Measurements from ENCODE around the gene MCCC1. TPM values are rescaled to one million over a fixed set of nuclear protein-coding genes. Genes with fewer than 3 reads are reported as not detected.

MCCC1 gene
- total and polyA plus RNA-seq, 2 of the 13 experiments (the other 11 are each of a cell fraction or from before 2014, with no cell fraction given) = 11.7 to 30.1 TPM

- peak overlapping the region; percentile 33 for H3K4me2 ChIP-seq (ENCODE audit: low read depth, low read length)
- H3K4me1 ChIP-seq (ENCODE audit: insufficient read depth, low read length) = peaks cover 41% of the 10 kb centered on the region
- DNase-seq (ENCODE audit: low spot score) (peak; percentile 29), FAIRE-seq (no peak), ATAC-seq (peak; percentile 98)
- intact Hi-C loops (cut with micrococcal nuclease; ENCODE audit: unreplicated experiment) = loop anchor here (10.0 kb wide), 1 partner anchor 256 kb away; no protein-coding TSS in a partner anchor
- no peaks in the 10 kb centered on the region; the same call in 1 of the 2 replicates for H4K20me1 ChIP-seq (ENCODE audit: insufficient read depth, low read length)
- BruUV-seq (replicated peaks) = no TSS peak
- no peak overlapping the region for H3K4me3 ChIP-seq (replicated peaks in 1 of 3; ENCODE audit: insufficient read depth in 1 of 3, low read depth in 2 of 3, low read length in 3 of 3)
- H3K9ac ChIP-seq (ENCODE audit: insufficient read depth, low read depth, low read length) = no peak overlapping the region
- CTCF ChIA-PET (ENCODE audit: low intra/inter-chr PET ratio, low total read pairs) = no interaction called here
- in situ Hi-C loops (cut with HindIII; ENCODE audit: extremely low pct_ligation_motif_present, low pct_unique_long_range_greater_than_20kb) = no loop called here
- H3K27ac ChIP-seq (ENCODE audit: extremely low read length, insufficient read depth, low read length) = peak overlapping the region; percentile 71
- POLR2A ChIA-PET = interaction anchor here (3.0 kb wide), 1 partner anchor 8 kb away, joined by 10 read pairs; no protein-coding TSS in a partner anchor
- no peak overlapping the region for H2AFZ ChIP-seq (ENCODE audit: low read length)
- H3K36me3 ChIP-seq (replicated peaks in 1 of 2; ENCODE audit: control insufficient read depth in 1 of 2, insufficient read depth in 2 of 2, low read length in 2 of 2) = no peaks in the 10 kb centered on the region
- WGBS (ENCODE audit: low lambda C conversion rate) = 24% methylated on average over 3 of the region's 3 CpGs
- no peaks in the 10 kb centered on the region for H3K9me3 ChIP-seq (ENCODE audit: low read length)
- 0 out of 5 replicates have a peak, but pooled peaks cover 0 to 1% of the 10 kb centered on the region in 2 experiments for H3K27me3 ChIP-seq (ENCODE audit: control insufficient read depth in 1 of 2, insufficient read depth in 2 of 2, low read length in 2 of 2)
- peaks cover 67% of the 10 kb centered on the region for H3K79me2 ChIP-seq (ENCODE audit: insufficient read depth, low read length)
- TF ChIP-seq NFIC (IDR thresholded peaks at IDR 0.05; ENCODE audit: low read length) = 0 out of 2 replicates have a peak, but pooled peaks have one; percentile 30
- TF ChIP-seq LCORL (IDR thresholded peaks at IDR 0.05) = peak; percentile 73; the same call in 1 of the 2 replicates
- TF ChIP-seq LCORL (CRISPR knock-in tag; IDR thresholded peaks at IDR 0.05) = peak; percentile 59; the same call in 1 of the 2 replicates
- no peak for TF ChIP-seq ZBTB46 (CRISPR knock-in tag; IDR thresholded peaks at IDR 0.05; ENCODE audit: borderline replicate concordance)
- peak; percentile 38 for TF ChIP-seq ASH2L (IDR thresholded peaks at IDR 0.05; ENCODE audit: insufficient read length, low read depth, low read length)
- TF ChIP-seq KLF9 (CRISPR knock-in tag; IDR thresholded peaks at IDR 0.05; ENCODE audit: low read depth) = no peak
- TF ChIP-seq PAXIP1 (CRISPR knock-in tag; conservative IDR thresholded peaks at IDR 0.05) = peak; percentile 85
- TF ChIP-seq, protein P1, sequence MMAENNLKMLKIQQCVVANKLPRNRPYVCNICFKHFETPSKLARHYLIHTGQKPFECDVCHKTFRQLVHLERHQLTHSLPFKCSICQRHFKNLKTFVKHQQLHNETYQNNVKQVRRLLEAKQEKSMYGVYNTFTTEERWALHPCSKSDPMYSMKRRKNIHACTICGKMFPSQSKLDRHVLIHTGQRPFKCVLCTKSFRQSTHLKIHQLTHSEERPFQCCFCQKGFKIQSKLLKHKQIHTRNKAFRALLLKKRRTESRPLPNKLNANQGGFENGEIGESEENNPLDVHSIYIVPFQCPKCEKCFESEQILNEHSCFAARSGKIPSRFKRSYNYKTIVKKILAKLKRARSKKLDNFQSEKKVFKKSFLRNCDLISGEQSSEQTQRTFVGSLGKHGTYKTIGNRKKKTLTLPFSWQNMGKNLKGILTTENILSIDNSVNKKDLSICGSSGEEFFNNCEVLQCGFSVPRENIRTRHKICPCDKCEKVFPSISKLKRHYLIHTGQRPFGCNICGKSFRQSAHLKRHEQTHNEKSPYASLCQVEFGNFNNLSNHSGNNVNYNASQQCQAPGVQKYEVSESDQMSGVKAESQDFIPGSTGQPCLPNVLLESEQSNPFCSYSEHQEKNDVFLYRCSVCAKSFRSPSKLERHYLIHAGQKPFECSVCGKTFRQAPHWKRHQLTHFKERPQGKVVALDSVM (CRISPR knock-in tag; IDR thresholded peaks at IDR 0.05) = 0 out of 2 replicates have a peak, but pooled peaks have one; percentile 56
- TF ChIP-seq SP2 (CRISPR knock-in tag; IDR thresholded peaks at IDR 0.05) = no peak
- no peak for TF ChIP-seq ZNF138 (CRISPR knock-in tag; IDR thresholded peaks at IDR 0.05; ENCODE audit: low read depth)
- TF ChIP-seq ZNF225 (CRISPR knock-in tag; IDR thresholded peaks at IDR 0.05) = no peak
- peak; percentile 91 for TF ChIP-seq HNF4G (IDR thresholded peaks at IDR 0.05; ENCODE audit: borderline replicate concordance, low read depth, low read length)
- no peak; the same call in 1 of the 2 replicates for TF ChIP-seq HNF4G (CRISPR knock-in tag; IDR thresholded peaks at IDR 0.05; ENCODE audit: borderline replicate concordance, low read depth)
- peak; percentile 22; the same call in 1 of the 2 replicates for TF ChIP-seq NFYB (CRISPR knock-in tag; IDR thresholded peaks at IDR 0.05)
Measured at GRCh38 chr3:182970811-182971418, 128.4 kb downstream of the MCCC1 start.

All from HepG2 (cell line).